Measurements from ENCODE around the gene ELOVL6.
"Not testable (repeated sequence)": the region's sequence is repeated elsewhere in the genome, so short reads cannot be mapped to it uniquely, and the experiment has no call there.

The ELOVL6 gene, protein sequence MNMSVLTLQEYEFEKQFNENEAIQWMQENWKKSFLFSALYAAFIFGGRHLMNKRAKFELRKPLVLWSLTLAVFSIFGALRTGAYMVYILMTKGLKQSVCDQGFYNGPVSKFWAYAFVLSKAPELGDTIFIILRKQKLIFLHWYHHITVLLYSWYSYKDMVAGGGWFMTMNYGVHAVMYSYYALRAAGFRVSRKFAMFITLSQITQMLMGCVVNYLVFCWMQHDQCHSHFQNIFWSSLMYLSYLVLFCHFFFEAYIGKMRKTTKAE

DNA sequence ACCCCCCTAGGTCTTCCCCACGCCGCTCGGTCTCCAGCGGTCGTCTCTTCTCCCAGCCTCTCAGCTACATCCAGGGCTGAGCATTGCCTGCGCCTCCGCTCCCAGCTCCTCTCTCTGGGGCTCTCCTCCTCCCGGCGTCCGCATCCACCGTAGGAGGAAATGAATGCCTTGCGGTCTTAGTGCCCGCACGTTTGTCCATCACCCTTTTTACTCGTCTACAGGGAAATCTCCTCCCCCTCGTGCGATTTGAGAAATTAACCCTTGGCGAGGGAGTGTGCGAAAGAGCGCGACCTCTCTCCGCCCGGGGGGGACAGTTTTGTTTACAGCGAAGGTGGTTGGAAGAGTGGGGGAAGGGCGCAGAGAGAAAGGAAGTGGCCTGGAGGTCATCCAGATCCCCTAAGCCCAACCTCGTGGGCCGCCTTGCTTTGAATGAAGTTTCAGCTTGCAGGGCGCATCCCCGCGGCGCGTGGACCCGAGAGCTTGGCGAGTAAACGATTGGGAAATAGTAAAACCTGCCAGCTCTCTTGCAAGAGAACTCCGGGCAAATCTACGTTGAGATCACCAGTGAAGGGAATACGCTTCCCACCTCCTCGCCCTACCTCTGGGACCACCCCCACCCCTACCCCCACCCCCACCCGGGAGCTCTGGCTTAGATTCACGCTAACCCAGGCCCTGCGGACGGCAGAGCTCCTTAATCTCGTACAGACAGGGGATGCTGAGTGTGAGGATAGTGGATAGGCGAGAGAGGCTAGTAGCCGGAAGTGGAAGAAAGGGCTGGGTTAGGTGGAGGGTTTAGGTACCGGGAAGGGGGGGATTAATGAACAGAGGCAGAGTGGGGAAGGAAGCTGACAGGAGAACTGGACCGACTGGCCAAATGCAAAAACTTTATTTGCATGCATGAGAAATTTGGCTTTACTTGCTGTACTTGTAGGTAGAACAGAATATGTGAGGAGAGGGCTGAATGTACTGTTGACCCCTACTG, at the start of gene ELOVL6:
Gene ELOVL6 (minus strand): TSS at position 181 of the 982 bp plus-strand sequence. CDS start 280 bp downstream, outside the sequence.
- DNase-seq = peak; percentile 73

DNA sequence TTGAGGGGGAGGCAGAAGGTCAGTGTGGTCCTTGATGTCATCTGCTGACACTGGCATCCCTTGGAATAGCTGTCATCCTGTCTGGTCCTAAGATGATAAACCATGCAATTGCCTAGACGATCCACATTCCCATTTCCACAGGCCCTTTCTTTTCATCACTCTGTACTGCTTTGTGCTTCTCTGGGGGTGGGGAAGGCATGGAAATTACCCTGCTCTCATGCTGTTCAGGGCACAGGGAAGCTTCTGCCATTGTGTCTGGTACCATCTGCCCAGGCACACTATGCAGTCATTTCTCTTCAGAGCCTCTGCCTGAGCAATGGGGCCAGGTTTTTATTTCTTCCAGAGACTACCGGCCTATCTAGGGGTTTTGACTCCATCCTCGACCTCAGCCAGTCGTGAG, 49.7 kb upstream of the ELOVL6 start:
- no peak for DNase-seq

DNA sequence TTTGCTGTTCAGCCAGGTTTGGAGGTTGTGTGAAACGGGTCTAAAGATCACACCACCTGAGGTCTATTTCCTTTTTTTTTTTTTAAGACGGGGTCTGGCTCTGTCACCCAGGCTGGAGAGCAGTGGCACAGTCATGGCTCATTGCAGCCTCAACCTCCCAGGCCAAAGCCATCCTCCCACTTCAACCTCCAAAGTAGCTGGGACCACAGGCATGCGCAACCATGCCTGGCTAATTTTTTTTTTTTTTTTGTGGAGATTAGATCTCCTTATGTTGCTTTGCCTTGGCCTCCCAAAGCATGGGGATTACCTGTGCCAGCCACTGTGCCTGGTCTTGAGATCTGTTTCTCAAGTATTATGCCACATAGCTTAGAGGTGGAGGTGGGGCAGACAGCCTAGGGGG, 49.2 kb upstream of the ELOVL6 start:
- DNase-seq = no peak

DNA sequence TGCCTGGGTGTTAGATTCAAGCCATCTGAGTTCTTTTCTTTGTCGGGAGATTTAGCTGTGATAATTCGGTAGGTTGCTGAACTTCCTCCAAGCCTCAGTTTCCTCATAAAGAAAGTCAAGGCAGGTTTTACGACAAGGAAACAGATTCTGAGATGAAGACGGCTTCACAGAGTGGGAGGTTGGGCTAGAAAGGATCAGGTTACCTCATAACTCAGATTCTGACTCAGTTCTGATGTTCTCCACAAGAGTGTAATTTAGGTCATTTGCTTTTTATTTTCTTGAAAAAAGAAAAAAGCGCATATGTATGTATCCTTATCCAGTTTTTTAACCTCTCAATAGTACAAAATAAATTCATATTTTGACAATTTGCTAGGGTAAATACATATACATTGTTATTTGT, 47.2 kb upstream of the ELOVL6 start:
- DNase-seq = peak; percentile 48

DNA sequence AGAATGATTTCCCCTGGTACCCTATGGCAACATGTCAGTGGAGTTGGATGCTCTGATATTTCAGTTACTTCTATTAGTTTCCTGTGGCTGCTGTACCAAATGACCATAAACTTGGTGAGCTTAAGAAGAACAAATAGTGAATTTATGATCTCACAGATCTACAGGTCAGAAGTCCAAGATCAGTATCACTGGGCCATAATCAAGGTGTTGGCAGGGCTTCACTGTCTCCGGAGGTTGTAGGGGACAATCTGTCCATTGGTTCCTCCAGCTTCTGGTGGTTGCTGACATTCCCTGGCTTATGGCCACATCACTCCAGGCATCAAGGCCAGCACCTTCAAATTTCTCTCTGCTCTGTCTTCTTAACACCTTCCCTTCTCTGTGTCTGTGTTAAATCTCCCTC, 37.9 kb upstream of the ELOVL6 start:
- no peak for DNase-seq

DNA sequence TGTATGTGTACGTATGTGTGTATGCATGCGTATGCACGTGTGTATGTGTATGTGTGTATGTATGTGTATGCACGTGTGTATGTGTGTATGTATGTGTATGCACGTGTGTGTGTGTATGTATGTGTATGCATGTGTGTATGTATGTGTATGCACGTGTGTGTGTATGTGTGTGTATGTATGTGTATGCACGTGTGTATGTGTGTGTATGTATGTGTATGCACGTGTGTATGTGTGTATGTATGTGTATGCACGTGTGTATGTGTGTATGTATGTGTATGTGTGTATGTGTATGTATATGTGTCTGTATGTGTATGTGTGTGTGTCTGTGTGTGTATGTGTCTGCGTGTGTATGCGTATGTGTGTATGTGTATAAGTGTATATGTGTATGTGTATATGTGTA, 35.2 kb upstream of the ELOVL6 start:
- not testable (repeated sequence) for DNase-seq

DNA sequence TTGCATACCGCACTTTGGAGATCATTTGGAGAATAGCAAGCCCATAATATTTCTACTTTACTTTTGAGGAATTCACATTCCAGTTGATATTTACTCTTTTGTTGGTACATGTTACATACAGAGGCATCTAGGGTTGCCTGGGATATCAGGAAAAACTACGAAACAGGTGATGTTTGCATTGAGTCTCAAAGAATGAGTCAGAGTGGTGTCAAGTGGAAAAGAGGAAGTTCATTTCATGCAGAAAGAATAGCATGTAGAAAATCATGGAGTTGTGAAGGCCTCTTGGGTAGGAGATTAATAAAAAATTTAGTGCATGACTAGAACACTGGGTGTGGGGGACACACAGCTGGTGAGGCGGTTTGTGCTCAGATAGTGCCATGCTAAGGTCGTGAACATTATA, 33.5 kb upstream of the ELOVL6 start:
- no peak for DNase-seq

DNA sequence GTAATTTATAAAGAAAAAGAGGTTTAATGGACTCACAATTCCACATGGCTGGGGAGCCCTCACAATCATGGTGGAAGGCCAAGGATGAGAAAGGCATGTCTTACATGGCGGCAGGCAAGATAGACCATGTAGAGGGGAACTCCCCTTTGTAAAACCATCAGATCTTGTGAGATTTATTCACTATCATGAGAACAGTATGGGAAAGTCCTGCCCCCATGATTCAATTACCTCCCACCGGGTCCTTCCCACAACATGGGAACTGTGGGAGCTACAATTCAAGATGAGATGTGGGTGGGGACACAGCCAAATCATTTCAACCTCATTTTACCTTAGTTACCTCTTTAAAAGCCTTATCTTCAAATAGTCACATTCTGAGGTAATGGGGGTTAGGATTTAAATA, 30.9 kb upstream of the ELOVL6 start:
- no peak for DNase-seq

DNA sequence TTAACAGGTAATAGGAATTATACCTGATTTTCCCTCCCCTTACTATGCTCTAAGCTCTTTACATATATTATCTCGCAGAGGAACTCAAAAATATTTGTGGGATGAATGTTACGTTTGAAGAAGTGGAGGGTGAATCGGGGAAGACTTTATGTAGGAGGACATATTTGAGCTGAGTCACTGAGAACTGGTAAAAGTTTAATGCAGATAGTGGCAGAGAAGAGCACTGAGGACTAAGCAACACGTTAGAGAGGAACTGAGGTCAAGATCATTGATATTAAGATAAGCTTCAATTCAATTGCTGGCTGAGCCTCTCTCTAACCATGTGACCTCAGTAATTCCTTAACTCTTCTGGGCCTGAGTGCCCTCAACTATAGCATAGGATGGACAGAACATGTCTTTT, 26.4 kb upstream of the ELOVL6 start:
- no peak for DNase-seq

DNA sequence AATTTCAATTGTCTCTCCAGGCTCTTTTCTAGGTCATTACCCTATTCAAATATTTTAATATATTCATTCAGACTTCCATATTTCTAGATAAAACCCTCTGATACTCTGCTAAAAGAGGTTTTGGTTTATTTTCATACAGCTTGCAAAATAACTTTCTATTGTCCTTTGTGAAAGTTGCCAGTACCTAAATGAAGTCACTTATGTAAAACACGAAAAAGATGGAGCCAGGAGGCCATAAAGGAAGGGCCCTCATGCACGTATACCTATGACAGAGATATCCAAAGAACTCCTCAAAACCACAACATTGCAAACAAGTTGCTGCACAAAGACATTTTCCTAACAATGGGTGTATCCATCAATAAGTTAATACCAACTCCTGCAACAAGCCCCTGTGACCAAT, 25.7 kb upstream of the ELOVL6 start:
- no peak for DNase-seq

DNA sequence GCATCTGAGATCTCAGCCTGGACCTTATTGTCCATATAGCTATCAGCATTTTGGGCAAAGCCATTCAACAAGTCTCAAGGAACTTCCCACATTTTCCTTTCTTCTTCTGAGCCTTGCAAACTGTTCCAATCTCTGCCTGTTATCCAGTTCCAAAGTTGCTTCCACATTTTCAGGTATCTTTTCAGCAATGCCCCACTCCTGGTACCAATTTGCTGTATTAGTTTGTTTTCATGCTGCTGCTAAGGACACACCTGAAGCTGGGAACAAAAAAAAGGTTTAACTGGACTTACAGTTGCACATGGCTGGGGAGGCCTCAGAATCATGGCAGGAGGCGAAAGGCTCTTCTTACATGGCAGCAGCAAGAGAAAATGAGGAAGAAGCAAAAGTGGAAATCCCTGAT, 20.5 kb upstream of the ELOVL6 start:
- not testable (repeated sequence) for DNase-seq

DNA sequence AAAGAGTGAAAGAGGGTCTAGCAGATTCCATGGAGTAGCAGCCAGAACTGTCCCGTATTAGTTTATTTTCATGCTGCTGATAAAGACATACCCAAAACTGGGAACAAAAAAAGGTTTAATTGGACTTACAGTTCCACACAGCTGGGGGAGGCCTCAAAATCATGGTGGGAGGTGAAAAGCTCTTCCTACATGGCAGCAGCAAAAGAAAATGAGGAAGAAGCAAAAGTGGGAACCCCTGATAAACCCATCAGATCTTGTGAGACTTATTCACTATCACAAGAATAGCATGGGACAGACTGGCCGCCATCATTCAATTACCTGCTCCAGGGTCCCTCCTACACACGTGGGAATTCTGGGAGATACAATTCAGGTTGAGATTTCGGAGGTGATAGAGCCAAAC, 18.8 kb upstream of the ELOVL6 start:
- DNase-seq = not testable (repeated sequence)

DNA sequence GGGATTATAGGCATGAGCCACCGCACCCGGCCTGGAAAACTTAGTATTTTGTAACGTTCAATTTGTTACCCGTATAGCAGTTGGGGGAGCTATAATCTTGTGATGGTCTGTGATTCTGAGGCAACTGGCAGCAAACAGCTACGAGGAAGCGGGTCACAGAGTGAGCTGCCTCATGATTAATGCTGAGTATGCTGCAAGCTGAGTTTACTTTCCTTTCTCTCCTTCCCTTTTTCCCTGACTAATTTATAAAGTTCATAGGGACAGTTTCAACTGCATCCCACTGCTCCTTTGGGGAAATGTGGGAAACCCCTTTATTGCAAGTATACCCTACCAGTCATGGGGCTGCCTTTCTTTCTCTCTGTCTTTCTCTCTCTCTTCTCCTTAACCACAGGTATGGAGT, 17.7 kb upstream of the ELOVL6 start:
- DNase-seq = peak; percentile 25

DNA sequence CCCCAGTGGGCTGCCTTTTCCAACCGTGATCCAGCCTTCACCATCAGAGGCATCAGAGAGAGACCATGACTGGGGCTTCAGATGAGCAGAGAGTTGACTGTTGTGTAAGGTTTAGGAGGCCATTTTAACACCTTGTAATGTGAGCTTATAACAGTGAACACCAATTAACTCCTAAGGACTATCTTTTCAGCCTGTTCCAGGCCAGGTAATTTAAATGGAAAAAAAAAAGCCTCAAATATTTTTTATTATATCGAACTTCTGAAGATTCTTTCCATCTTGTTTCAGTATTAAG, 13.3 kb upstream of the ELOVL6 start:
- no peak for DNase-seq

DNA sequence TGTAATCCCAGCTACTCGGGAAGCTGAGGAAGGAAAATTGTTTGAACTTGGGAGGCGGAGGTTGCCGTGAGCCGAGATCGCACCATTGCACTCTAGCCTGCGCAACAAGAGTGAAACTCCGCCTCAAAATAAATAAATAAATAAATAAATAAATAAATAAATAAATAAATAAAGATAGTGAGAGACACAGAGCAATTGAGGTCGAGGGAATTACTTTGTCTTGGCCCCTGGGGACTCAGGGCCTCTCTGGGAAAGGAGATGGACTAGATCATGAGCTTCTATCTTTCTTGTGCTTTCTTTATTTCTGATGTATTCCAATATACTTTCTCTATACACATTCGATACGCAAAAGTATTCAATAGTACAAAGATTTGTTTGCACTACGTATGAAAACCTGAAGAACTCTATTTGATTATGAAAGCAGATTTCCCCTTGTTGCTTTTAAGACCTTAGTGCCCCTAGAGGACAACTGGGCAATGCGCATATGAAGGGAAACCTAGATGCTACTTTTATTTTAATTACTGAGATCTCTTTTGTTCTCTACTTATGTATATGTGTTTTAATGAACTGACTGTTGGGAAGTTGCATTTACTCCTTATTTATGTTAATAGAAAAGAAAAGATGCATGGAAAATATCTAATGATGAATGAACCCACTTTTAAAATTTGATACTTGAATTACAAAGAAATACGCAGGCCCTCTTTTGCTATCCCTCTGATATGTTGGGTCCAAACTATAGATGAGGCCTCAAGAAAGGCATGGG, 12.8 kb upstream of the ELOVL6 start:
- DNase-seq = peak; percentile 44

DNA sequence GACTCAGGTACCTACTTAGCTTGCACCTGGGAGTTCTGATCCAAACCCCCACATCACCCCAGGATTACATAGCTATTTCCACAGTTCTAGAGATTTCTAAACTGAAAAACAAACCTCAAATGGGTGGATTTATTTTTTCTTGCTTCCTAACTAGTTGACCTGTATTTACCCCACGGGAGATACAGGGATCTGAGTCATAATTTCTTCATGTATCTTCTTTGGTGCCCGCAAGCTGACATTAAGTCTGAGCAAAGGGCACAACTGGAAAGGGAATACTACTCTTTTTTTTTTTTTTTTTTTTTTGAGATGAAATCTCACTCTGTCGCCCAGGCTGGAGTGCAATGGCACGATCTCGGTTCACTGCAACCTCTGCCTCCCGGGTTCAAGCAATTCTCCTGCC, 10.0 kb upstream of the ELOVL6 start:
- no peak for DNase-seq

DNA sequence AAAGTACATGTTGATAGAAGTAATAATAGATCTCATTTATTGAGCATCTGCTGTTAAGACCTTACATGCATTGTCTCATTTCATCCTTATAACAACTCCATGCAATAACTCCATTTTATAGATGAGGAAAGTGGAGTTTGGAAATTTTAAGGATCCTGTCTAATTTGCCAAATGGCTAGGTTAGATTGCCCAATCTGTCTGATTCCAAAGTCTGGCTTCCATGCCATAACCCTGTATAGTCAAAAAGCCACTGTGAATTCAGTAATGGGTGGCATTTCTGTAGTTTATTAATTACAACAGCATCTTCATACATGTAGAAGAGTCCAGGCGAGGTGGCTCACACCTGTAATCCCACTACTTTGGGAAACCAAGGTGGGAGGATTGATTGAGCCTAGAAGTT, 8.8 kb upstream of the ELOVL6 start:
- DNase-seq = no peak

DNA sequence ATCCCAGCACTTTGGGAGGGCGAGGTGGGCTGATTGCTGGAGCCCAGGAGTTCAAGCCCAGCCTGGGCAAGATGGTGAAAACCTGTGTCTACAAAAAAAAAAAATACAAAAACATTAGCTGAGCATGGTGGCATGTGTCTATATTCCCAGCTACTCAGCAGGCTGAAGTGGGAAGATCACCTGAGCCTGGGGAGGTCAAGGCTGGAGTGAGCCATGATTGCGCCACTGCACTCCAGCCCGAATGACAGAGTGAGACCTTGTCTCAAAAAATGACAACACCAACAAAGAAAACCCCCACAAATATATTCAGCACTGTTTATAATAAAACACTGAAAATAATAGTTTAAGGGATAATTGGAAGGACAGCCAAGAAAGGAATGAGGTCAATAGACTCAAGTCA, 3.6 kb upstream of the ELOVL6 start:
- DNase-seq = no peak

DNA sequence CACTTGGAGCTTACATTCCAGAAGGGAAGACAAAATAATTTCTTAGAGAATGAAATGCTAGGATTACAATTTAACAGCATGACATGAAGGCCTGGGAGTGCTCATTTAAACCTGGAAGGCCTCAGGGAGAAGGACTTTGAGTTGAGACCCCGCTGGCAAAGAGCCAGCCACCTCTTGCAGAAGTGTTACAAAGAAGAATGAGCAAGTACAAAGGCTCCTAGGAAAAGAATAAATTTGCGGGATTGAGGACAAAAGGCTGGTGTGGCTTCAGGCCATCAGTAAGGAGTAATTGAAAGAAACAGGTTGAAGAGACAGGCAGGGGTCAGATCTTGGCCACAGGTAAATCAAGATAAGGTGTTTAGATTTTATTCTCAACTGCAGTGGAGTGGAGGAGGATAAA, 3.1 kb upstream of the ELOVL6 start:
- DNase-seq = no peak

DNA sequence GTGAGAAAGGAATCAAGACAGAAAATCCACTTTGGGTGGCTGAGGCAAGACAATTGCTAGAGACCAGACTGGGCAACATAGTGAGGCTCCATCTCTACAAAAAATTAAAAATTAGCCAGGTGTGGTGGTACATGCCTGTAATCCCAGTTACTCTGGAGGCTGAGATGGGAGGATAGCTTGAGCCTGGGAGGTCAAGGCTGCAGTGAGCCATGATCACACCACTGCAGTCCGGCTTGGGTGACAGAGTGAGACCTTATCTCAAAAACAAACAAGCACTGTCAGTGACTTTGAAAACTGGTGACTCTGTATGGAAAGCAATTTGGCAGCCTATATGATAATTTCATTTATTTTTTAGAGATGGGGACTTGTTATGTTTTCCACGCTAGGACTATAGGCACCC, 2.3 kb upstream of the ELOVL6 start:
- DNase-seq = no peak

DNA sequence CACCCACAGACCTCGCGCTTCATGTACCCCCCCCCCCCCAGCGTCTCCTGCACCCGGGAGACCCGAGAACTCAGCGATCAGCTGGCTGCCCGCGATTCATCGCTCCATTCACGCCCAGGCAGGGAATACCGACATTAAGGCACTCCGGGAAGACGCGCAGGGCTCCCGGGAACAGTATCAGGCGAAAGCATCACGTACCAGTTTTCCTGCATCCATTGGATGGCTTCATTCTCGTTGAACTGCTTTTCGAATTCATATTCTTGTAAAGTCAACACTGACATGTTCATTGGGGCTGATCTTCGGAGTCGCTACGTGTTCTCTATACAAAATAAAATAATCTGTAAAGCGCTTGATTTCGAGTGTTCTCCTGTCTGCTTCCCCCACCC, 373 bp downstream of the ELOVL6 start:
- DNase-seq = peak; percentile 18

DNA sequence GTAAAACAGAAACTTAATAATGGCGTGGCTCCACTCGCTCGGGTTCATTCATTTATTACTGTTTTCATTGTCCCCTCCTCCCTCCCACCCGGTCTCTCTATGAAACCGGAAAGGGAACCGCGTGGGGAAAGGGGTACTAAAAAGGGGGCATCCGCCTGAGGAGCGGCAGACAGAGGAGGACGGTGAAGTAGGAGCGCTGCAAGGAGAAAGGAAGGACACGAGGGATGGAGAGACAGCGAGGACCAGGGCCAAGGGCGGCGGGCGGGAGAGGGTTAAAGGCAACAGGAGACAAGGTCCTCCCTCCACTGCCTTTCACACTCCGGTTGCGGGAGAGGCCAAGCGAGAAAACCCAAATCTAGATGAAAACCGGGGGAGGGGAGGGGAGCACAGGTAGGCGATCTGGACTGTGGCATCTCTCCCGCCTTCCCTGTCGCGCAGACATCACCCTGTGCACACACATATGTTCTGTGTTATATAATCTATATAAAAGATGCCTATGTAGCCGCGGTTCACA, 829 bp downstream of the ELOVL6 start:
- peak; percentile 46 for DNase-seq

DNA sequence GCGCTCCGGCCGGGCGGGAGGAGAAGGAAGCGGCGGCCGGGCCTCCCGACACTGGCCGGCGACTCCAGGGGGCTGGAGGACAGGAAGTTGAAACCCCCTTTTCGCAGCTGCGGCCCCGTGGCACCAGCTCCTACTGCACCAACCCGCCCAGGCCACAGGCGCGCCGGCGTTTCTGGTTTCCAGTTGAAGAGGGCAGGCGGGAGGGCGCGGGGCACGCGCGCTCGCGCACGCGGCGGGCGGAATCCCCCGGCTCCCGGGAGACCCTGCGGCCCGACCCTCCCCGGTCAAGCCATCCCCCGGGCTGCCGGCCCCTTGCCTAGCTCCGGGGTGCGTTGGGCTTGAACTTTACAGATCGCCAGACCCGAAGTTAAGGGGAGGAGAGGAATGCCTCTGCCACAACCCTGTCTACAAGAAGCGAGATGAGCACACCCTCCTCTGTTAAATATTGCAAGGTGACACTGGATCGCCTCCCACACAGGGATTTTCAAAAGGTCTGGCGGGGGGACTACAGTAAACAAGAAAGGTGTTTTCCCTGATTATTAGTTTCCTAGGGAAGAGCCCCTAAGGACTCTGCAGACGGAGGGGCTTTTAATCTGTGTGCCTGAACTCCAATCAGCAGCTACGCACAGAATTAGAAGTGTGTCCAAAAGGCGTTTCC, 1.4 kb downstream of the ELOVL6 start:
- DNase-seq = peak; percentile 21
